HL-60 (cell line): ENCODE results near the gene PDZK1.

Experiments used
- GABPA ChIP-seq: IDR thresholded peaks from 2 replicates; pipeline ENCODE4 v1.6.1; 2012; ENCODE audit warnings: low read depth
- TF ChIP-seq, protein P1 (sequence below): IDR thresholded peaks from one replicate; pipeline ENCODE4 v1.5.1; 2011; ENCODE audit warnings: low read length, control low read depth, inconsistent platforms; ENCODE audit not compliant: insufficient read depth
- TF ChIP-seq, protein P2 (sequence below): IDR thresholded peaks from 2 replicates; pipeline ENCODE4 v1.6.1; 2012; ENCODE audit warnings: low read depth; ENCODE audit not compliant: insufficient replicate concordance

DNA sequence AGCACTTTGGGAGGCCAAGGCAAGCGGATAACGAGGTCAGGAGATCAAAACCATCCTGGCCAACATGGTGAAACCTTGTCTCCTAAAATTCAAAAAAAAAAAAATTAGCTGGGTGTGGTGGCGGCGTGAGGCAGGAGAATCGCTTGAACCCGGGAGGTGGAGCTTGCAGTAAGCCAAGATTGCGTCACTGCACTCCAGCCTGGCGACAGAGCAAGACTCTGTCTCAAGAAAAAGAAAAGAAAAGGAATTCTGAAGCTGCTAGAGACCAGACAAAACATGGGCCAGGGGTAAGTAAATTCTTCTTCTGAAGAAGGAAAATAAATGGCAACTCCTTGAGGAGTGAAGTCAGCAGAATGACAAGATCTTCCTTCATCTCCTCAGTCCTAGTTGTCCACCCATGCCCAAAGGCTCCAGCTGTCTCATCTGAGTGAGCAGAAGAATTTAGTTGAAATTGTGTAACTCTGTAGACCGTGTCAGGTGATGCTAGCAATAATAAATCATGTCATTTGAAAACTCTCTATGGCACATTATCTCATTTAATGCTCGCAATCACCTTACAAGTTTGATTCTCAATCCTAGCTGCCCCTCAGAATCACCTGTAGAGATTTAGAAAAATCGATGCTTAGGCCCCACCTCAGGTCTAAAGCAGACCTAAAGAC is 14.3 kb downstream of the PDZK1 start:
- TF ChIP-seq, protein P1, sequence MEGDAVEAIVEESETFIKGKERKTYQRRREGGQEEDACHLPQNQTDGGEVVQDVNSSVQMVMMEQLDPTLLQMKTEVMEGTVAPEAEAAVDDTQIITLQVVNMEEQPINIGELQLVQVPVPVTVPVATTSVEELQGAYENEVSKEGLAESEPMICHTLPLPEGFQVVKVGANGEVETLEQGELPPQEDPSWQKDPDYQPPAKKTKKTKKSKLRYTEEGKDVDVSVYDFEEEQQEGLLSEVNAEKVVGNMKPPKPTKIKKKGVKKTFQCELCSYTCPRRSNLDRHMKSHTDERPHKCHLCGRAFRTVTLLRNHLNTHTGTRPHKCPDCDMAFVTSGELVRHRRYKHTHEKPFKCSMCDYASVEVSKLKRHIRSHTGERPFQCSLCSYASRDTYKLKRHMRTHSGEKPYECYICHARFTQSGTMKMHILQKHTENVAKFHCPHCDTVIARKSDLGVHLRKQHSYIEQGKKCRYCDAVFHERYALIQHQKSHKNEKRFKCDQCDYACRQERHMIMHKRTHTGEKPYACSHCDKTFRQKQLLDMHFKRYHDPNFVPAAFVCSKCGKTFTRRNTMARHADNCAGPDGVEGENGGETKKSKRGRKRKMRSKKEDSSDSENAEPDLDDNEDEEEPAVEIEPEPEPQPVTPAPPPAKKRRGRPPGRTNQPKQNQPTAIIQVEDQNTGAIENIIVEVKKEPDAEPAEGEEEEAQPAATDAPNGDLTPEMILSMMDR = no peak
- TF ChIP-seq, protein P2, sequence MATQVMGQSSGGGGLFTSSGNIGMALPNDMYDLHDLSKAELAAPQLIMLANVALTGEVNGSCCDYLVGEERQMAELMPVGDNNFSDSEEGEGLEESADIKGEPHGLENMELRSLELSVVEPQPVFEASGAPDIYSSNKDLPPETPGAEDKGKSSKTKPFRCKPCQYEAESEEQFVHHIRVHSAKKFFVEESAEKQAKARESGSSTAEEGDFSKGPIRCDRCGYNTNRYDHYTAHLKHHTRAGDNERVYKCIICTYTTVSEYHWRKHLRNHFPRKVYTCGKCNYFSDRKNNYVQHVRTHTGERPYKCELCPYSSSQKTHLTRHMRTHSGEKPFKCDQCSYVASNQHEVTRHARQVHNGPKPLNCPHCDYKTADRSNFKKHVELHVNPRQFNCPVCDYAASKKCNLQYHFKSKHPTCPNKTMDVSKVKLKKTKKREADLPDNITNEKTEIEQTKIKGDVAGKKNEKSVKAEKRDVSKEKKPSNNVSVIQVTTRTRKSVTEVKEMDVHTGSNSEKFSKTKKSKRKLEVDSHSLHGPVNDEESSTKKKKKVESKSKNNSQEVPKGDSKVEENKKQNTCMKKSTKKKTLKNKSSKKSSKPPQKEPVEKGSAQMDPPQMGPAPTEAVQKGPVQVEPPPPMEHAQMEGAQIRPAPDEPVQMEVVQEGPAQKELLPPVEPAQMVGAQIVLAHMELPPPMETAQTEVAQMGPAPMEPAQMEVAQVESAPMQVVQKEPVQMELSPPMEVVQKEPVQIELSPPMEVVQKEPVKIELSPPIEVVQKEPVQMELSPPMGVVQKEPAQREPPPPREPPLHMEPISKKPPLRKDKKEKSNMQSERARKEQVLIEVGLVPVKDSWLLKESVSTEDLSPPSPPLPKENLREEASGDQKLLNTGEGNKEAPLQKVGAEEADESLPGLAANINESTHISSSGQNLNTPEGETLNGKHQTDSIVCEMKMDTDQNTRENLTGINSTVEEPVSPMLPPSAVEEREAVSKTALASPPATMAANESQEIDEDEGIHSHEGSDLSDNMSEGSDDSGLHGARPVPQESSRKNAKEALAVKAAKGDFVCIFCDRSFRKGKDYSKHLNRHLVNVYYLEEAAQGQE = no peak
- TF ChIP-seq GABPA = no peak
